GM21576 (cell line): ENCODE results near the gene SNAP25.

Source experiments
- ATAC-seq: cut with Tn5 transposase; IDR thresholded peaks from one replicate; pipeline ENCODE4 v1.9.1; 2021; ENCODE audit warnings: mild to moderate bottlenecking, moderate library complexity; ENCODE audit not compliant: unreplicated experiment

Gene SNAP25

DNA sequence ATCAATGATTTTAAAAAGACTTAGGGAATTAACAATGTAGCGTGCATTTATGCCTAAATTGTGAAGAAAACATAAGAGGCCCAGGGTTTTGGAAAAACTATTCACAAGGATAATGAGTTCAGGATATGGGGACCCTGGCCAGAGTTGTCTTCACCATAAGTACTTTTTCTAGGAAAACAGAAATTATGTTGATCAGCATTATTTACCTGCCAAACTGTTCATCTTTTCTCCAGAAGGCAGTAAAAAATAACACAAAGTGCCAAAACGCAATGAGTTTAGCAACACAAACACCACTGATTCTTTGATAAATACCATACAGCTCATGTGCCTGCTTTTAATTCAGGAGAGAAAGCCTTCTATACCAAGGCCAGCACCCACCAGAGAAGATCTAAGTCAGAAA lies 43.1 kb downstream of the SNAP25 start:
- ATAC-seq = no peak

GRCh38 chr20:10263385-10264165 lies 44.9 kb downstream of the SNAP25 start:
- no peak for ATAC-seq

- ATAC-seq = no peak
These were observed 45.5 kb downstream of the SNAP25 start for GRCh38 chr20:10264166-10264558.

DNA sequence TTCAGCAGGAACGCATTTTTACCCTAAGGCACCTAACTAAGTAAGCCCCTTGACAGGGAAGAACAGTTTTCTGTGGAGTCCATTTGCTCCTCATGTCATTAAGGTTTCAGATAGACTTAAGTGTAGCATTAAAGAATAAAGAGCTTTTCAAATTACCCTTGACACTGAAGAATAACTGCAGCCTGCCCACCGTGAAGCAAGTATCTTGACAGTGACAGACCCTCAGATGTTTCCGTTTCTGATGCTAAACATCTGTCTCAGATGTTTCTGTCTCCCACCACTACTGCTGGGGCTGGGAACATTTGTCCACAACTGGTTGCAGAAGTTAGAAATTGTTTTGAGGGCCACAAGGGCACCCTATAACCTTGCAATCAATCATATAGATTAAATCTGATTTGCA lies 50.0 kb downstream of the SNAP25 start:
- no peak for ATAC-seq

- no peak for ATAC-seq
These were observed 52.0 kb downstream of the SNAP25 start for GRCh38 chr20:10270630-10271029.

- ATAC-seq = no peak
These were observed 53.0 kb downstream of the SNAP25 start for GRCh38 chr20:10271494-10272219.

DNA sequence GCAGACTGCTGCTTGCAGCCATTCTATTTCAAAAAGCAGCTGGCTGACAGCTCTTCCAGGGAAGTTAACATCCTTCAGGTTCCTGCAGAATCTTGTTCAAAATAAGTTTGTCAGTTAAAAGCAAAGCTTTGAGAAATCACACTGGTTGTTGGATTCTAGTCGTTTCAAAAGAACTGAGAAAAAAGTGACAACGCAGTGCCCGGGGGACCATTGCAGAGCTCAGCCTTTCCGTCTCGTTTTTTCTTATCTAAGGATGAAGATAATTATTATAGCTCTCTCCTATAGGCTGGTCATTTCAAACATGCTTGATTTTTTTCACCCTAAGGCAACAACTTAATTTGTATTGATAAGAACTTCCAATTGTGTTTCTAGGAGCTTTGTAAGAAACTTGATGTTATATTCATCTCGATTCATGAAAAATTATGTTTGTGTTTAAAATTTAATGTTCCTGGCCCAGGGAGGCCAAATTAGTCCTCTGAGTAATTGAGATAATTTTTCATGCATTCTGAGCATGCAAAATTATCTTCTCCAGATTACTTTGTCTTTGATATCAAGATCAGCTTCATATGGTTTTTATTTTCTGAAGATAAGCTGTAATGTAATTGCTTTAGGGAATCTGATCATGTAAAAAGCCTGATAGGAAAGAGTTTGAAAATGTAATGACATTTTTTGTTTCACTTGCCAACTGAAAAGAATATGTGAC lies 58.4 kb downstream of the SNAP25 start:
- no peak for ATAC-seq

DNA sequence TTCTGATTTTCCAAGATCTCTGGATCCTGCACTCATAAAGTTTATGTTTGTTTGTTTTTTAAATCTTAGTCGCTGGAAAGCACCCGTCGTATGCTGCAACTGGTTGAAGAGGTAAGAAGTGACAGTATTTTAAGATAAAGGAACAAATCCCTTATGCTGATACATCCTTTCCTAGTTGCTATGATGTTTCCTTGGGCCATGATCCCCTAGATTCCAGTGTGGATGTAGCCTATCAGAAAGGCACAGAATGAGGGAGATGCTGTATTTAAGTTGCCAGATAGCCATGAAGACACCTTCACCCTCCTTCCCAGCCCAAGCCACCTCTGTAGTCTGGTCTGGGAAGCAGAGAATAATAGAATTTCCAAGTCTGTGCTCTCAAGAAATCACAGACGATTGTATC lies 59.0 kb downstream of the SNAP25 start:
- ATAC-seq = no peak

DNA sequence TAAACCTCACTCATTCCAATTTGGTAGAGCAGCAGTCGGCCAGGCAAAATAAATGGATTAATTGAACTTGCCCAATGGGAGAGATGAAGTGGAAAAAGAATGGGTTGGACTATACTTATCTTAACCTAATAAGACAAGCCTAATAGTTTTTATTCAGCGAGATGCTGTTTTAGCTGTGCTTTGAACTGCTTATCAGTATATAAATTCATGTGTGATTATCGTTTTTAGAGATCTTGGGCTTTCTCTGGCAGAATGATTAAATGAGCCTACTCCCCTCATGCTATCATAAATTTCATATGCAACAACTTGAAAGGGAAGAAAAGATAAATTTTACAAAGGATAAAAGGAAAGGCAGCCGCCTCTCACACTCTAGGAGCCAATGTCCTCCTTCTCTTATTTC lies 59.8 kb downstream of the SNAP25 start:
- ATAC-seq = no peak

DNA sequence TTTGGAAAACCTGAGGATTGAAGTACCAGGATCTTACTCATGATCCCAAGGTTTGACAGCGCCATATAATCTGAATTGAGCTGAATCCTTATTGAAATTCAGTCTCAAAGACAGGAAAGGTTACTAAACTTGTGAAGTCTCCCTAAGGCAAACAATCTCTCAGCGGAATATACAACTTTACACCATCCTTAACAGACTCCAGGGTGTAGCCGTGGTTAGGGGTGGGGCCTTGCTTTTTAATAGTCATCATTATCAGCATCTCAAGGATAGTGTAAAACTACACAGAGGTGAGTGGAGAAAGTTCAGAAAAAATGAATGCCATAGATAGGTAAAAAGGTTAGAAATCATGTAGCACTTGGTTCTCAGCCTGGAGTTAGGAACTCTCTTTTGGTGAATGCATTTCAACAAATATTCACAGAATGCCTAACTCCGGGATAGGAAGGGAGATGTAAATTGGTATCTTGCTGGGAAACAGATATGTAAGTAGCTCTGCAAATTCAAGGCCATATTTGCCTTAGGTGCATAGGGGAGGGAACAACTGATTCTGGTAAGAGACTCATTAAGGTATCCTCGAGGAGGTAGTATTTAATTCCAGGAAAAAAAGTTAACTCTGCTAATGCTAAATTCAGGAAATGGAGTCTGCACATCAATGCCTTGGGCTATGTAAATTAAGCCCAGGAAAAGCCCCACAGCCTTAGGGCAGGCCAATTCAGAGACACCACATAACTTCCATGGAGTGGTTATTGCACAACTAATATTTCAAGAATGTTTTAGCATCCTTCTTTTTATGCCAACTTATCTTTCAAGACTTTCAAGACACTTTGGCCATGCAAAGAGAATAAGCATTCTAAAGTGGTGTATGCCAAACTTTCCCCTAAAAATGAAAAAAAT lies 61.6 kb downstream of the SNAP25 start:
- no peak for ATAC-seq

- no peak for ATAC-seq
These were observed 63.3 kb downstream of the SNAP25 start for GRCh38 chr20:10281911-10282310.

GRCh38 chr20:10282979-10283456 lies 64.4 kb downstream of the SNAP25 start:
- ATAC-seq = no peak

- ATAC-seq = no peak
These were observed 67.7 kb downstream of the SNAP25 start for GRCh38 chr20:10286356-10286755.

DNA sequence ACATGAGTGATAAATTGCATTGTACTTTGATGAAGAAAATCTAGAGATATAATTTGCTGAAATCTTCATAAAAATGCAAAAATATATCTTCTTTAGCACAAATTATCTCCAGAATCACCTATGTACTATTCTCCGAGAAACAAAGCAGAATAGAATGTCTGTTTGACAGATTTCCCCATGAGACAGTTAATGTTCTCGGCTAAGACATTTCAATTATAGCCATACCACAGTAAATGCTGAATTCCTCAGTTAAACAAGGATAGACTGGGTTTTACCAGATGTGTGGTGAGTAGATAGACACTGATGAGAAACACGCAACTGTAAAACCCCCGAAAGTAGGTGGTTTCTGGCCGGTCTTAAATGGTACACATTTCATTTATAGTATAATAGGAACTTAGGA lies 69.8 kb downstream of the SNAP25 start:
- ATAC-seq = no peak

- ATAC-seq = no peak
These were observed 70.5 kb downstream of the SNAP25 start for GRCh38 chr20:10288954-10289646.

GRCh38 chr20:10291568-10292248 lies 73.1 kb downstream of the SNAP25 start:
- ATAC-seq = no peak

- ATAC-seq = no peak
These were observed 78.6 kb downstream of the SNAP25 start for GRCh38 chr20:10297223-10297622.

DNA sequence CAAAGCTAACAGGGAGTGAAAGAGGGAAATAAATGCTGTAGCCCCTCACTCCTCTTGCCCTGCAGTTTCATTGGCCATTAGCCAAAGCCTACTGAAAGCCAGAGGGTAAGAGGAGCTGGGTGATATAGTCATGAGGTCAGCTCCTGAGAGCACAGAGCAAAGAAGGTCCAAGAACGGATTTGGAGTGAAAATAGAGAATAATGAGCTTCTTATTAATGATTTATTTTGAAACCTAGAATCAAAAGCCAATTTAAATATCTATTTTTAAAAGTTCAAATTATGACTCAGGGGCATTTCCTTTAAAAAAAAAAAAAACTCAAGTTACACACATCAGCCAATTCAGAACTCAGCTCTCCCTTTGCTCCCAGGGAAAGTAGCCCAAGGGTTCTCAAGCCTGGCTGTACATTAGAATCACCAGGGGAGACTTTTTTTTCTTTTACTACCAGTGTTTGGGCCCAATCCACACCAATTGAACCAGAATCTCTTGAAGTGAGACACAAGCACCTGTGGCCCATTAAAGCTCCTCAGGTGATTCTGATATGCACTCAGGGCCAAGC lies 79.1 kb downstream of the SNAP25 start:
- no peak for ATAC-seq
